HG03521 (cell line): ENCODE measurements around the gene DDX31.
A peak's percentile ranks its signal among the peaks of the same experiment; 100 is the strongest.
"Not testable (repeated sequence)": the region's sequence is repeated elsewhere in the genome, so short reads cannot be mapped to it uniquely, and the experiment has no call there.

Experiments
- ATAC-seq: cut with Tn5 transposase; IDR thresholded peaks from one replicate; pipeline ENCODE4 v1.9.1; 2021; ENCODE audit warnings: mild to moderate bottlenecking, moderate library complexity; ENCODE audit not compliant: unreplicated experiment

The DDX31 gene

GRCh38 chr9:132669698-132670456, at the start of gene DDX31:
TSS of gene DDX31 (minus strand) at chr9:132669983. CDS start at chr9:132669934, 49 bp downstream.
- peak; percentile 80 for ATAC-seq

DNA sequence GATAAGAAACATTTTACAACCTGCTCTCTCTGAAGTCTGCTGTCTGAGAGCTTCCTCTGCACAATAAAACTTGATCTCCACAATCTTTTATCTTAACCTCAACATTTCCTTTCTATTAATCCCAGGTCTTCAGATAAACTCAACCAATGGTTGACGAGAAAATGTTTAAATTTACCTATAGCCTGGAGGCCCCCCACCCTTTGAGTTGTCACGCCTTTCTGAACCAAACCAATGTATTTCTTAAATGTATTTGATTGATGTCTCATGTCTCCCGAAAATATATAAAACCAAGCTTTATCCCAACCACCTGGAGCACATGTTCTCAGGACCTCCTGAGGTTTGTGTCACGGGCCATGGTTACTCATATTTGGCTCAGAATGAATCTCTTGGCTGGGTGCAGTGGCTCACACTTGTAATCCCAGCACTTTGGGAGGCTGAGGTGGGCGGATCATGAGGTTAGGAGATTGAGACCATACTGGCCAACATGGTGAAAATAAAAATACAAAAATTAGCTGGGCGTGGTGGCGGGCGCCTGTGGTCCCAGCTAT, 48.7 kb upstream of the DDX31 start:
- not testable (repeated sequence) for ATAC-seq

DNA sequence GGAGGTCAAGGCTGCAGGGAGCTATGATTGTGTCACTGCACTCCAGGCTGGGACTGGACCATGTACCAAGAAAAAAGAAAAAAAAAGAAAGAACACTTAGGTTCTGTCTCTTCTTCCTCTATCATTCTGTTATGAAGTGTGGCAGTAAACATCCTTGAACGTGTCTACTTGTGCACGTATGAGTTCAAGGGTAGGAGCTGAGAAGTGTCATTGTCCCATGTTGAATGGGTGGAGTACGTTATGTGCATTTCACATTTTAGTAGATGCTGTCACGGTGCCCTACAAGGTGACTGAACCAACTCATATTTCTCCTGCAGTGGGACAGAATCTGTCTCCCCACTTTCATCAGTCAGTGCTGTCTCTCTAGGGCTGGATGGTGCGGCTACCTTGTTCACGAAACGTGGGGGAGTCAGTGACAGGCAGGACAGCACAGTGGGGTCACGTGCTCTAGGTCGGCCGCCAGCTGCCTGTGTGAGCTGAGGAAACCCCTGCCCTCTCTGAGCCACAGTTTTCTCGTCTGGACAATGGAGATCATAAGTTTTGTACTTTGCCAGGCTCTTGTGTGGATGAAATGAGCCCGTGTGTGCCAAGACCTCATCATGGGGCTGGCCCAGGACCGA, 47.7 kb upstream of the DDX31 start:
- no peak for ATAC-seq

- no peak for ATAC-seq
Measured at GRCh38 chr9:132716007-132716406, 46.2 kb upstream of the DDX31 start.

DNA sequence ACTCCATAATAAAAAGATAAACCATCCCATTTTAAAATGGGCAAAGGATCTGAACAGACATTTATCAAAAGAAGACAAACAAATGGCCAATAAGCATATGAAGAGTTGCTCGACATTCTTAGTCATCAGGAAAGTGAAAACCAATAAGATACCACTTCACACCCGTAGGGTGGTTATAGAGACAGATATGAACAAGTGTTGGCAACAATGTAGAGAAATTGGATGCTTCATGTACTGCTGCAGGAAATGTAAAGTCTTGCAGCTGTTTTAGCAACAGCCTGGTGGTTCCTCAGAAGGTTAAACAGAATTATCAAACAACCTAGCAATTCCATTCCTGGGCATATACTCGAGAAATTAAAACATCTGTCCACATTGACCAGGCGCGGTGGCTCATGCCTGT, 43.0 kb upstream of the DDX31 start:
- ATAC-seq = no peak

DNA sequence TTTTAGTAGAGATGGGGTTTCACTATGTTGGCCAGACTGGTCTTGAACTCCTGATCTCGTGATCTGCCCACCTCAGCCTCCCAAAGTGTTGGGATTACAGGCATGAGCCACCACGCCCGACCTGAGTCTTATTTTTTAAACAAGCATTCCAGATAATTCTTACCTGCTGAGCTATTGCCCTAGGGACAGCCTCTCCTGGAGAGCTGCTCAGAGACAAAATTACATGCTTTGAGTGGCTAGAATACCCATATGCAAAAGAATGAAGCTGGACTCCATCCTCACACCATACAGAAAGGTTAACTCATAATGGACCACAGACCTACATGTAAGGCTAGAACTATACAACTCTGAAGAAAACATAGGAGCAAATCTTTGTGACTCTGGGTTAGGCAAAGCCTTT, 42.1 kb upstream of the DDX31 start:
- no peak for ATAC-seq

- ATAC-seq = not testable (repeated sequence)
Measured at GRCh38 chr9:132711152-132711551, 41.4 kb upstream of the DDX31 start.

DNA sequence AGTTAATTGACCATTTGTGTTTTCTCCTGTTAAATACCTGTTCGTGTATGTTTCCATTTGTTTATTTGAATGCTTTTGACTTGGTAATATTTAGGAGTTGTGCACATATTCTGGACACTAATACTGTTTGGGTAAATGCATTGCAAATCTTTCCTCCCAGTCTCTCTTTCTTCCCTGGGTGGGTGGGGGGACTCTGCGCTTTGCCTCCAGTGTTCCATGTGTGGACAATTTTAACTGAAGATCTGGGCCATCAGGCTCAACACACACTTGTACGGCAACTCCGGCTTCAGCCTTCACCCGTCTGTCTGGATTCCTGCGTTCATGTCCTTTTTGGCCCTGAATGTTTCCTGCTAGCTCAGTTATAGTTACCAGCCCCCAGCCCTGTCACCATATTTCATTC, 40.5 kb upstream of the DDX31 start:
- ATAC-seq = no peak

- no peak for ATAC-seq
Measured at GRCh38 chr9:132708769-132709430, 39.1 kb upstream of the DDX31 start.

GRCh38 chr9:132708239-132708638, 38.5 kb upstream of the DDX31 start:
- no peak for ATAC-seq

DNA sequence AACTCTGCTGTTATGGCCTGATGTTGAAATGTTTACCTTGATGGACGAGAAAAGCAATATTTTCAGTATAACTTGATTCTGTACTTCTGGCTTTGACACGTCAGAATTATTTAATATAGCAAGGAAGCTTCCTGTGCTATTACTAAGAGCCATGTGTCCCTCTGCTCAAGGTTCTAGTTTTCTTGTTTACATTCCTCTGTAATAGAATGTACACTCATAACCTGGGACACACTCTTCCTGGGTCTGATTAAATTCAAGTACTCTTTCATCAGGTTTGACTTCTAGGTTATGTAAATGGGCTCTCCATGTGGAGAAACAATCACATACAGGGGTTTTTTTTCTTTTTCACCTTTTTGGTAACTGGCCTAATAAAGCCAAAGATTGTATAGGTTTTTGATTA, 33.6 kb upstream of the DDX31 start:
- no peak for ATAC-seq

GRCh38 chr9:132702254-132702653, 32.5 kb upstream of the DDX31 start:
- ATAC-seq = no peak

DNA sequence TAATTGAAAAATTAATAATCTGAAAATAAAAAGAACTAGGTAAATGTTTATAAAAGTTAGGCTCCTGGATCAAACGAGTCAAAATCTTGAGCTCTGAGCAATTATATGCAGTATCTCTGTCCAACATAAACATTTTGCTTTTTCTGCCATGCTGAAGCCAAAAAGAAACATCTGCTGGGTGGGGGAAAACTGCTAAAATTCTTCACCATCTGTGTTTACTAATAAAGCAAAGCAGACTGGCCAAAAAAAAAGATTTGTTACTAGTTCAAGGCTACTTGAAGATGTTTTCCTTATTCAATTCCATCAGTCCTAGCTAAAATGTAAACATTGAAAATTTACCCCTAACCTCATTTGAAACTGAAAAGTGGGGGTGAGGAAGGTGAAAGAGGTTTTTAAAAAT, 30.2 kb upstream of the DDX31 start:
- ATAC-seq = no peak

DNA sequence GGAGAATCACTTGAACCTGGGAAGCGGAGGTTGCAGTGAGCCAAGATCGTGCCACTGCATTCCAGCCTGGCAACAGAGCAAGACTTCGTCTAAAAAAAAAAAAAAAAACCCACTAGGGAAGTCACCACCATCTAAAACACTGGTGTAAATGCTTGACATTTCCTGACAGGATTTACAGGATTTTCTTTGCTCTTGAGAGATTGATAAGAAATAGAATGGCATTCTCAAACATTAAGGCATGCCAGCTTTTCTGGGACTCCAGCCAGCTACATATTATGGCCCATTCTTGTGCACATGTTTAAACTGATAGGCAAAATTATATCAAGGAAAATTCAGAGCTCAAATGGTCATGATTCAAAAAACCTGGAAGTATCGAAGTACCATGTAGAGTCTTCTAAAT, 29.2 kb upstream of the DDX31 start:
- ATAC-seq = no peak

GRCh38 chr9:132697230-132697629, 27.4 kb upstream of the DDX31 start:
- ATAC-seq = no peak

GRCh38 chr9:132694144-132694543, 24.4 kb upstream of the DDX31 start:
- no peak for ATAC-seq

- ATAC-seq = no peak
Measured at GRCh38 chr9:132690696-132691095, 20.9 kb upstream of the DDX31 start.

DNA sequence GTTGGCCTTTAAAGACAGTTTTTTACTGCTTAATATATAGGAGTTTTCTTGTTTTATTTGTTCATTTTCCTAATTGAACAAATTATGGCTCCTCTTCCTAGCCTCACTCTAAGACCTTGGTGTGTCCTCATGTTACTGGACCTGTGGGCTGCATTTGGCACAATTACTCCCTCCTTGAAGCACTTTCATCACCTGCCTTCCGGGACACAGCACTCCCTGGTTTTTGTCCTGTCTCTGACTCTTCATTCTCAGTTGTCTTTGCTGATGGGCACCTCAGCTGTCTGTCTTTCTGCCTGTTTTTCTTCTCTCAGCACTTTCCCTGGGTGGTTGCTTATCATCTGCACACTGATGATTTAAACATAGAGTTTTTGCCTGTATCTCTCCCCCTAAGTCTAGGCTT, 14.1 kb upstream of the DDX31 start:
- ATAC-seq = no peak

GRCh38 chr9:132681561-132681960, 11.8 kb upstream of the DDX31 start:
- ATAC-seq = no peak

DNA sequence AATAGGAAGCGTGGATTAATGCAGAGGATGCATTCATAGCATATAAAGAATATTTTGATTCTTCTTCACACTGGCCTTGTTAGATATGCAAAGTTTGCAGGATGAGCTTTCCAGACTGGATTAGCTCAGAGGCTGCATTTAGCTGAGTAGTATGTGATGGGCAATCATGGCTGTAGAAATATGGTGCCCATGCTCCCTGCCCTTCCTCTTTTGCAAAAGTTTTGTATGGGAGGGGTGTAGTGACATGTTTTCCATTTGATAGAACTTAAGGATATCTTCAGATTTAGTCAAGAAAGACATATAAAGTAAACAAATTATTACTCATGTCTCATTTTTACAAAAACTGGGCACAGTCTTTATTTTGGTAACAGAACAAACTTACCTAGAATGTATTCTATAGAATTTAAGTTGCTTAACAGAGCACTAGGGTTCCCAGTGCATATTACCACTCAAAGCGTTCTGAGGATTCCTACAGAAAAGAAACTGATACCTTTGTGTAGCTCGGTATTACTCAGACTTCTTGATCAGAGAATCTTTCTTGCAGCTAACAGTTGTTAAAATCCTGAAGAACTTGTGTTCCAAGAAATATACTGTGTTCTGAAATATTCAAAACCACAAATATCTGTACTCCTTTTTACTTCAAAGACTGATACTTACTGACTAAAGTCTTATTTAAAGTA, 10.3 kb upstream of the DDX31 start:
- no peak for ATAC-seq

DNA sequence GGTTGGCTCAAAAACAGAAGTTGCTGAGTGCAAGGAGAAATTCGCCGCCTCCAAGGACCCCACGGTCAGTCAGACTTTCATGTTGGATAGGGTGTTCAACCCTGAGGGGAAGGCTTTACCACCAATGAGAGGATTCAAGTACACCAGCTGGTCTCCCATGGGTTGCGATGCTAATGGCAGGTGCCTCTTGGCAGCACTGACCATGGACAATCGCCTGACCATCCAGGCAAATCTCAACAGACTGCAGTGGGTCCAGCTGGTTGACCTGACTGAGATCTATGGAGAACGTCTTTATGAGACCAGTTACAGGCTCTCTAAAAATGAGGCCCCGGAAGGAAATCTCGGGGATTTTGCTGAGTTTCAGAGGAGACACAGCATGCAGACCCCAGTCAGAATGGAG, 8.2 kb upstream of the DDX31 start:
- no peak for ATAC-seq
